ENCODE measurements around the gene DYNC1H1. TPM values are rescaled to one million over a fixed set of nuclear protein-coding genes. Genes with fewer than 3 reads are reported as not detected.
A peak's percentile ranks its signal among the peaks of the same experiment; 100 is the strongest.

DYNC1H1 gene
- total RNA-seq, 1 experiment from 2014 or later: 833 TPM

DNA sequence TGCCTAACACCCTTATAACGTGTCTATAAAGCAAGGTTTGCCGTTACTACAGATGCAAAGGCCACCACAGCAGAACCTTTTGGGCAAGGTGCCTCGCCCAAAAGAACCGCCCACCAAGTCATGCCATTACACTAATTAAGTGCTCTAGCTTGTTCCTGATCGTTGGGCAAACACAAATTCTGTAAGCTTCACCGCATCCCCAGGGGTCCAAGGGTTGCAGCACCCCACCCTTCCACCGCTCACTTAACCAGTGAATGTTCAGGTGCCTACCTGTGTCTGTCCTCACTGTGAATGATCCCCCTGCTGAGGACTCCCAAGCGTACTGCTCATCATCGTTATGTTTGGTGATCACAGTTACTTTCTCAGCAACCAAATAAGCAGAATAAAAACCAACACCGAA, 121.1 kb downstream of the DYNC1H1 start:
- no peaks in the 10 kb centered on the region for H3K9me3 ChIP-seq (ENCODE audit: low read depth, low read length, poor library complexity, severe bottlenecking)
- intact Hi-C loops (cut with micrococcal nuclease; ENCODE audit: unreplicated experiment): loop anchor here (5.0 kb wide), 1 partner anchor 323 kb away; the partner anchor contains the start of gene PPP2R5C
- TF ChIP-seq, protein P1, sequence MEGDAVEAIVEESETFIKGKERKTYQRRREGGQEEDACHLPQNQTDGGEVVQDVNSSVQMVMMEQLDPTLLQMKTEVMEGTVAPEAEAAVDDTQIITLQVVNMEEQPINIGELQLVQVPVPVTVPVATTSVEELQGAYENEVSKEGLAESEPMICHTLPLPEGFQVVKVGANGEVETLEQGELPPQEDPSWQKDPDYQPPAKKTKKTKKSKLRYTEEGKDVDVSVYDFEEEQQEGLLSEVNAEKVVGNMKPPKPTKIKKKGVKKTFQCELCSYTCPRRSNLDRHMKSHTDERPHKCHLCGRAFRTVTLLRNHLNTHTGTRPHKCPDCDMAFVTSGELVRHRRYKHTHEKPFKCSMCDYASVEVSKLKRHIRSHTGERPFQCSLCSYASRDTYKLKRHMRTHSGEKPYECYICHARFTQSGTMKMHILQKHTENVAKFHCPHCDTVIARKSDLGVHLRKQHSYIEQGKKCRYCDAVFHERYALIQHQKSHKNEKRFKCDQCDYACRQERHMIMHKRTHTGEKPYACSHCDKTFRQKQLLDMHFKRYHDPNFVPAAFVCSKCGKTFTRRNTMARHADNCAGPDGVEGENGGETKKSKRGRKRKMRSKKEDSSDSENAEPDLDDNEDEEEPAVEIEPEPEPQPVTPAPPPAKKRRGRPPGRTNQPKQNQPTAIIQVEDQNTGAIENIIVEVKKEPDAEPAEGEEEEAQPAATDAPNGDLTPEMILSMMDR (conservative IDR thresholded peaks at IDR 0.05; ENCODE audit: low read depth, low read length): no peak
- TF ChIP-seq EZH2 (IDR thresholded peaks at IDR 0.05; ENCODE audit: borderline replicate concordance, low read depth, low read length, poor library complexity, severe bottlenecking): no peak
- H3K4me3 ChIP-seq (ENCODE audit: low read depth, low read length, poor library complexity, severe bottlenecking): peak overlapping the region; percentile 77
- DNase-seq (ENCODE audit: low spot score): no peak
- H3K36me3 ChIP-seq (ENCODE audit: insufficient read depth, low read length, poor library complexity, severe bottlenecking): peaks cover 57% of the 10 kb centered on the region
- ChIA-PET CTCF (no interaction called here), POLR2A (ENCODE audit: low non-redundant PET) (no interaction called here)
- BruUV-seq (replicated peaks): no TSS peak
- H3K4me1 ChIP-seq (ENCODE audit: insufficient read depth, low read length, poor library complexity, severe bottlenecking): peaks cover 36% of the 10 kb centered on the region
- H3K27ac ChIP-seq (ENCODE audit: low read depth, low read length, poor library complexity, severe bottlenecking): peak overlapping the region; percentile 99
- H3K27me3 ChIP-seq (replicated peaks; ENCODE audit: insufficient read depth, low read depth, low read length, poor library complexity): no peaks in the 10 kb centered on the region

DNA sequence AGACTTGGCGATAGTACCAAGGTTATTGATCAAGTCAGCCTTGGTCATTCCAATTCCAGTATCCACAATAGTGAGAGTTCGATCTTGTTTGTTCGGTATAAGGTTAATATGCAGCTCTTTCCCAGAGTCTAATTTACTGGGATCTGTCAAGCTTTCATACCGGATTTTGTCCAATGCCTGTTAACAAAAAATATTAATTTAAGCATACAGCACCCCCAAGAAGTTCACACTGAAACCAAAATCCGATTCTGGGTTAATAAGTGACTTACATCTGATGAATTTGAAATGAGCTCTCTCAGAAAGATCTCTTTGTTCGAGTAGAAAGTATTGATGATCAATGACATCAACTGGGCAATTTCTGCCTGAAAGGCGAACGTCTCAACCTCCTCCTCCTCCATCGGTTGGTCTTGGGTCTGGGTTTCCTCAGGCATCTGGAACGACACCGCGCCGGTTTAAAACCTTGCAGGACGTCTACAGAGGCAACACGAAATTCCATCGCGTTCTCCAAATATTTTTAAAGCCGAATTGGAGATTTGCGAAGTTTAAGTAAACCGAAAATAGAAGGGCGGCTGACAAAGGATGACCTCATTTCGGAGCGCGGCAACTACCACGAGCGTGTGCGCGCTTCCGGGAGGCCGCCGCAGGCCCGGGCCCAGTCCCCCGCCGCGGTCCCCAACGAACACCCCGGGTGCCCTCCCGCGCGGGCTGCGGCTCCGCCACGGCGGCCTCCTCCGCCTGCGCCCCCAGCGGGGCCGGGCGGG, 121.8 kb downstream of the DYNC1H1 start:
- ChIA-PET POLR2A (ENCODE audit: low non-redundant PET) (no interaction called here), CTCF (no interaction called here)
- peak; percentile 62 for DNase-seq (ENCODE audit: low spot score)
- H3K9me3 ChIP-seq (ENCODE audit: low read depth, low read length, poor library complexity, severe bottlenecking): no peaks in the 10 kb centered on the region
- intact Hi-C loops (cut with micrococcal nuclease; ENCODE audit: unreplicated experiment): loop anchor here (2.0 to 5.0 kb wide), 2 partner anchors 121 to 324 kb away; partner anchors contain the start of genes DYNC1H1 and PPP2R5C
- H3K4me3 ChIP-seq (ENCODE audit: low read depth, low read length, poor library complexity, severe bottlenecking): peak overlapping the region; percentile 77
- H3K36me3 ChIP-seq (ENCODE audit: insufficient read depth, low read length, poor library complexity, severe bottlenecking): peaks cover 51% of the 10 kb centered on the region
- H3K27ac ChIP-seq (ENCODE audit: low read depth, low read length, poor library complexity, severe bottlenecking): peak overlapping the region; percentile 99
- TF ChIP-seq EZH2 (IDR thresholded peaks at IDR 0.05; ENCODE audit: borderline replicate concordance, low read depth, low read length, poor library complexity, severe bottlenecking): no peak
- H3K27me3 ChIP-seq (replicated peaks; ENCODE audit: insufficient read depth, low read depth, low read length, poor library complexity): no peaks in the 10 kb centered on the region
- H3K4me1 ChIP-seq (ENCODE audit: insufficient read depth, low read length, poor library complexity, severe bottlenecking): peaks cover 36% of the 10 kb centered on the region
- no TSS peak for BruUV-seq (replicated peaks)

DNA sequence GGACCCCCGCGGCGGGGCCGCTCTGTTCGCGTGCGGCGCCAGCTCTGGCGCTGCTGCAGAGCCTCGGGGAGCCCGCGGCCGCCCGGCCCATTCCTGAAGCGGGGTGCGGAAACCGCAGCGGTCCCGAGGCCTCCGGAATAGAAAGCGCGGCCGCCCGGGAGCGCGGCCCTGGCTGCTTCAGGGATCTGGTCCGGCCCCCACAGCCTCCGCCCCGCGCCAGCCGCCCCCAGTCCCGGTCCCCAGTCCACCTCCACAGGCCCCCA, 122.3 kb downstream of the DYNC1H1 start:
- no peaks in the 10 kb centered on the region for H3K27me3 ChIP-seq (replicated peaks; ENCODE audit: insufficient read depth, low read depth, low read length, poor library complexity)
- peaks cover 46% of the 10 kb centered on the region for H3K36me3 ChIP-seq (ENCODE audit: insufficient read depth, low read length, poor library complexity, severe bottlenecking)
- ChIA-PET POLR2A (ENCODE audit: low non-redundant PET) (no interaction called here), CTCF (no interaction called here)
- intact Hi-C loops (cut with micrococcal nuclease; ENCODE audit: unreplicated experiment): loop anchor here (2.0 to 5.0 kb wide), 2 partner anchors 122 to 324 kb away; partner anchors contain the start of genes DYNC1H1 and PPP2R5C
- DNase-seq (ENCODE audit: low spot score): no peak
- peak overlapping the region; percentile 99 for H3K27ac ChIP-seq (ENCODE audit: low read depth, low read length, poor library complexity, severe bottlenecking)
- peak overlapping the region; percentile 77 for H3K4me3 ChIP-seq (ENCODE audit: low read depth, low read length, poor library complexity, severe bottlenecking)
- H3K9me3 ChIP-seq (ENCODE audit: low read depth, low read length, poor library complexity, severe bottlenecking): no peaks in the 10 kb centered on the region
- BruUV-seq (replicated peaks): no TSS peak
- peaks cover 36% of the 10 kb centered on the region for H3K4me1 ChIP-seq (ENCODE audit: insufficient read depth, low read length, poor library complexity, severe bottlenecking)
- TF ChIP-seq, protein P1 (conservative IDR thresholded peaks at IDR 0.05; ENCODE audit: low read depth, low read length): no peak
- no peak for TF ChIP-seq EZH2 (IDR thresholded peaks at IDR 0.05; ENCODE audit: borderline replicate concordance, low read depth, low read length, poor library complexity, severe bottlenecking)
